Measurements from ENCODE around the gene SEPTIN11.

Gene SEPTIN11

DNA sequence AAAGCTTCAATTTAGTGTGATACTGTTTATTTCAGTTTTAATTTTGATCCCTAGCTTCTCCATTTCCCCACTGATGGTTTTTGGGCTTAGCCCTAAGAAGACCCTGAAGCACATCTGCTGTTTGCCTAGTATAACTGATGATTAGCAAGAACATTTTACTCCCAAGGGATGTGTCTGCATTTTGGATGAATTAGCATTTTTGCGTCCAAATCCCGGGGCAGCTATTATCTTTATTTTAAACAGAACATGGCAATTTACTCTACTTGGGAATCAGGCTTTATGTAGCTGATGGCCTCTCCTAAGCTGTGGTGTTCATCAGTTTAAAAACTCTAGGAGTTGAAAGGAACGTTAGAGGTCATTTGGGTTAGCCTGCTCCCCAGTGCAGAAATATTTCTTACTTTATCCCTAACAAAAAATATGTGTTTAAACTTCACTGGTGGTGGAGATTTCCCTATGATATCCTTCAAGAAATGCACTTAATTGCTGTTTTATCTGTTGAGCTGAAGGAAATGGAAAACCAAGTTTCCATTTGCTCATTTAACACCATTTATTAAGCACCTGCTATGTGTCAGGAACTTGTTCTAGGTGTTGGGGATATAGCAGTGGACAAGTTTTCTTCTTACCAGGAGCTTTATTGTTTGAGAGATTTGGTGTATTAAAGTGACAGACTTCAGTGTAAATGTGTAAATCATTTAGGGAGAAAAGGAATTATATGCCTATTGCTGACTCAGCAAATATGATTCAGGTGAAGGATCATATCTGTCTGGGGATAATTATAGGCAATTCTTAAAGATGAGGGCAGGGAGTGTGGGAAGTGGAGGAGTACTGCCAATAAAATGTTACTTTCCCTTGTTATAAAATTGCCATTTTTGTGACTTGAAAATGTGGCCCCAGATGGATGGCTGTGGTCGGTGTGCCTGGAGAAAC is 3.4 kb downstream of the SEPTIN11 start:
- Histone ChIP-seq H3K4me3 (no peak overlapping the region), H3K9me3 (no peaks in the 10 kb centered on the region), H3K27ac (no peak overlapping the region), H3K36me3 (no peaks in the 10 kb centered on the region), H3K4me1 (peaks cover 0 to 51% (median 22%) of the 10 kb centered on the region in 4 donors), H3K27me3 (no peaks in the 10 kb centered on the region)
- intact Hi-C loops (cut with DNase I; ENCODE audit: low total_unique reads) = loop anchor here (10.0 kb wide), 1 partner anchor 92 kb away; no protein-coding TSS in a partner anchor
- TF ChIP-seq, protein P1, sequence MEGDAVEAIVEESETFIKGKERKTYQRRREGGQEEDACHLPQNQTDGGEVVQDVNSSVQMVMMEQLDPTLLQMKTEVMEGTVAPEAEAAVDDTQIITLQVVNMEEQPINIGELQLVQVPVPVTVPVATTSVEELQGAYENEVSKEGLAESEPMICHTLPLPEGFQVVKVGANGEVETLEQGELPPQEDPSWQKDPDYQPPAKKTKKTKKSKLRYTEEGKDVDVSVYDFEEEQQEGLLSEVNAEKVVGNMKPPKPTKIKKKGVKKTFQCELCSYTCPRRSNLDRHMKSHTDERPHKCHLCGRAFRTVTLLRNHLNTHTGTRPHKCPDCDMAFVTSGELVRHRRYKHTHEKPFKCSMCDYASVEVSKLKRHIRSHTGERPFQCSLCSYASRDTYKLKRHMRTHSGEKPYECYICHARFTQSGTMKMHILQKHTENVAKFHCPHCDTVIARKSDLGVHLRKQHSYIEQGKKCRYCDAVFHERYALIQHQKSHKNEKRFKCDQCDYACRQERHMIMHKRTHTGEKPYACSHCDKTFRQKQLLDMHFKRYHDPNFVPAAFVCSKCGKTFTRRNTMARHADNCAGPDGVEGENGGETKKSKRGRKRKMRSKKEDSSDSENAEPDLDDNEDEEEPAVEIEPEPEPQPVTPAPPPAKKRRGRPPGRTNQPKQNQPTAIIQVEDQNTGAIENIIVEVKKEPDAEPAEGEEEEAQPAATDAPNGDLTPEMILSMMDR (IDR thresholded peaks at IDR 0.05) = no peak
- DNase-seq = no peak

DNA sequence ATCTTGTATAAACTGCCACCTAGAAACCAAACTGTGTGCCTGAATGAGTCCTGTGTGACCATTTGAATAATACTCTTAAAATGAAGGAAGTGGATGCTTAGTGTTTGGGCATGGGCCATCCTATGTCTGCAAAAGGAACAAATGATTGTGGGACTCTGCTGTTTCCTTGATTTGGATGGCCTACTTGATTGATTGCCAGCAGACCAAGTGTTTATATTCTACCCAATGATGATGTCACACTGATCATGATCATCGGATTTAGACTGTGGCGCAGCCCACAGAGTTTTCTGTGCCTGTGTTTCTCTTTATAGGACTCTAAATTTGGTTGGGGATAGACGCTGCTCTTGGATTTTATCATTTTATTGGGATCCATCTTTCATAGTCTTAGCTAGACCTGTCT is 4.4 kb downstream of the SEPTIN11 start:
- Histone ChIP-seq H3K36me3 (no peaks in the 10 kb centered on the region), H3K9me3 (no peaks in the 10 kb centered on the region), H3K4me1 (peaks cover 0 to 45% (median 14%) of the 10 kb centered on the region in 4 donors), H3K4me3 (no peak overlapping the region), H3K27me3 (no peaks in the 10 kb centered on the region), H3K27ac (no peak overlapping the region)
- no peak for DNase-seq
- intact Hi-C loops (cut with DNase I; ENCODE audit: low total_unique reads) = loop anchor here (10.0 kb wide), 1 partner anchor 91 kb away; no protein-coding TSS in a partner anchor
- TF ChIP-seq, protein P1 (IDR thresholded peaks at IDR 0.05) = no peak

DNA sequence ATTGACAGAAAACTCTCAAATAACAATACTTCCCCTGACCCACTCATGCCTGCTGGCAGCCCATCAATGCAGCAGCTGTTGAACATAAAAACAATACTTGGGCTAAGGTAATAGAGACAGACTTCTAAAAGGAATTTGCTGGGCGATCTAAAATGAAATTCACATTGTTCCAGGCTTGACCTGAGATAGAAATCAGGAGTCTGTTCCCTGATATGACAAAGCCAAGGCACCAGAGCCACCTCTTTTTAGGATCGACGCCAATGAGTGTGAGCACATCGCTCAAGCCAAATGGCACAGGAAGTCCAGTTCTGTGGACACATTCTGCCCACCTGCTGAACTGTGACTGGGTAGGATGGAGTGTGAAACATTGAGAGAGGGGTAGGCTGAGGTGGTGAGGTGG is 4.9 kb downstream of the SEPTIN11 start:
- no peak for DNase-seq
- Histone ChIP-seq H3K9me3 (no peaks in the 10 kb centered on the region), H3K36me3 (no peaks in the 10 kb centered on the region), H3K4me3 (no peak overlapping the region), H3K27ac (no peak overlapping the region), H3K4me1 (peaks cover 0 to 45% (median 14%) of the 10 kb centered on the region in 4 donors), H3K27me3 (no peaks in the 10 kb centered on the region)
- intact Hi-C loops (cut with DNase I; ENCODE audit: low total_unique reads) = loop anchor here (10.0 kb wide), 1 partner anchor 90 kb away; no protein-coding TSS in a partner anchor
- TF ChIP-seq, protein P1 (IDR thresholded peaks at IDR 0.05) = no peak

DNA sequence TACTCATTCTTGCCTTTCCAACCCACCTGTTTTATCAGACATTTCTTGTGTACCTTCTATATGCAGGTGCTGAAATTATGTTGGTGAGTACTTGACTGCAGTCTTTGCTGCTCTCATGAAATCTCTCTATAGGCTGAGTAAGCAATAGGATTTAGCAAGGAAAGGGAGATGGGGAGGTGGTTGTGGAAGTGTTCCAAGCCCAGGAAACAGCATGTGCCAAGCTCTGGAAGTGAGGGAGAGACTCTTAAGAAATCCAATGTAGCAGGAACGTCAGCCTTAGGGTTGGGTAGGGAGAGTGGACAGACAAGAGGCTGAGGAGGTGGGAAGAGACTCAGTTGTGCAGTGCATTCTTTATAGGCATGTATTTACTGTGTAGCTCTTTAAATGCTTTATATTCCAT is 5.6 kb downstream of the SEPTIN11 start:
- Histone ChIP-seq H3K27ac (no peak overlapping the region), H3K4me1 (peaks cover 0 to 45% (median 14%) of the 10 kb centered on the region in 4 donors), H3K36me3 (no peaks in the 10 kb centered on the region), H3K9me3 (no peaks in the 10 kb centered on the region), H3K4me3 (no peak overlapping the region), H3K27me3 (no peaks in the 10 kb centered on the region)
- no peak for DNase-seq
- TF ChIP-seq, protein P1 (IDR thresholded peaks at IDR 0.05) = no peak
- intact Hi-C loops (cut with DNase I; ENCODE audit: low total_unique reads) = loop anchor here (10.0 kb wide), 1 partner anchor 90 kb away; no protein-coding TSS in a partner anchor

DNA sequence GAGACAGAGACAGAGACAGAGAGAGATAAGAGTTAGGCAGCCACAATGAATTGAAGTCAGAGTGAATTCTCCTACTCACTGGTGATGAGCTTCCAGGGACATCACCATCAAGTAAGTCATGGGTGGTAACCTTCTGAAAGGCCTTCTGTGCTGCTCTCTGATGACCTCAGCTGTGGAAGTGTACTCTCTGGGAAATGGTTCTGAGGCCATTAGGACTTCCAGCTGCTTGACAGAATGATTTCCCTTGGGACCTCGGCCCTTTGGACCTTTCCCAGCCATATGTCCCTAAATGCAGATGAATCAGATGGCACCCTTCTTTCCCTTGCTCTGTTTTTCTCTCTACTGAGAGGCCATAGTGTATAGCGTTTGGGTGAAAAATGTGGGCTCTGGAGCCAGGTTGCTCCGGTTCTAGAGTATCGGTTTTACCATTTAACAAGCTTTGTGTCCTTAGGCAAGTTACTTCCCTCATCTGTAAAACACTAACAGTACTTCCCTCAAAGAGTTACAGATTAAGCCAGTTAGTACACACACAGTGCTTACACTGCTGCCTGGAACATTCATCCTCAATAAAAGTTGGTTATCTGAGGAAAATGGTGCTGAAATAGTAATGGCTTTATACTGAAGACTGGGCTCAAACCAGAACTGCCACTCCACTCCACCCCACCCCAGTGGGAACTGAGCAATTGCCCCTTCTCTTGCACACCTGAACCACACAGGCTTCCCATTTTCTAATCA is 7.6 kb downstream of the SEPTIN11 start:
- no peak for DNase-seq
- TF ChIP-seq, protein P1 (IDR thresholded peaks at IDR 0.05) = no peak
- Histone ChIP-seq H3K9me3 (no peaks in the 10 kb centered on the region), H3K27me3 (no peaks in the 10 kb centered on the region), H3K4me3 (no peak overlapping the region), H3K4me1 (peaks cover 0 to 35% (median 12%) of the 10 kb centered on the region in 4 donors), H3K27ac (peak overlapping the region in 1 of 2 donors; percentile 6), H3K36me3 (no peaks in the 10 kb centered on the region)
- intact Hi-C loops (cut with DNase I; ENCODE audit: low total_unique reads) = loop anchor here (10.0 kb wide), 1 partner anchor 88 kb away; no protein-coding TSS in a partner anchor
